M059J (cell line): ENCODE measurements around the gene ILF2. TPM values are rescaled to one million over a fixed set of nuclear protein-coding genes. Genes with fewer than 3 reads are reported as not detected.
"Not testable (repeated sequence)": the region's sequence is repeated elsewhere in the genome, so short reads cannot be mapped to it uniquely, and the experiment has no call there.

Experiments used
- DNase-seq: peaks from one replicate; pipeline ENCODE4 v3.0.0-alpha.2; 2012; ENCODE audit warnings: low read depth
- total RNA-seq: library from RNA; depleted of rRNA; stranded (reverse); fragments of >200 nt; shearing (Covaris generic); gene quantifications from 2 replicates; pipeline ENCODE4 v1.2.3, GENCODE V29; 2014; rRNA removed

Gene ILF2
- 278 and 330 TPM in 2 replicates for total RNA-seq

DNA sequence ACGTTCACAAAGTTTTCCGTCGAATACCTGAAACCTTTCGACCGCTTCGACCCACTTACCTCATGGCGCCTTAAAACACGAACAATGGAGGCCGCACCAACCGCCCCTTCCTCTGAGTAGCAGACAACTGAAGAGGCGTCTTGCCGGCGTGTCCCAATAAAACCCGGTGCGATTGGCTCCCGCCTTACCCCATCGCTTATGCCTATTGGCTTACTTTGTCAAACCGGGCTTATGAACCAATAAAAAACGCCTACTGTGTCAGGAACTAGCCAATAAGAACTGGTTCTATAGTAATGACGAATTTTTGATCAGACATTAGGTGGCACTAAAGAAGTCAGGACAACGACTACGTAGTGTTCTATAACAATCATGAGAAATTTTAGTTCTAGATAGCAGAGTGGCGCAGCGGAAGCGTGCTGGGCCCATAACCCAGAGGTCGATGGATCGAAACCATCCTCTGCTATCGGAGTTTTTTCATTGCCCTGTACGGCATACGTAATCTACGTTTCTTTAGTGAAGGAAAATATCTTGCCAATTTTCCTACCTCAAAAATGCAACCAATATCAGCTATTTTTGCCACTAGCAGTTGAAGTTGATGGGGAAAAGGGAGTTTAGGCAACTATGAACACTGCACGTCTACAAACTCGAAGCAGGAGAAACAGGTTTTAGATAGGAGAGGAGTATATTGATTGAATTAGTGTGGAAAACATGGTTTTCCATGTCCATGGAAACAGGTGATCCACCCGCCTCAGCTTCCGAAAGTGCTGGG is at the start of gene ILF2:
Gene ILF2, minus strand, starts transcription at position 135 of the 769 bp plus-strand sequence. Its CDS starts 71 bp downstream, at position 64.
- DNase-seq = peak; percentile 99

- DNase-seq = no peak
These were observed 46.5 kb upstream of the ILF2 start for GRCh38 chr1:153717330-153717729.

GRCh38 chr1:153716211-153716610 is 45.4 kb upstream of the ILF2 start:
- not testable (repeated sequence) for DNase-seq

GRCh38 chr1:153711026-153711425 is 40.2 kb upstream of the ILF2 start:
- DNase-seq = no peak

DNA sequence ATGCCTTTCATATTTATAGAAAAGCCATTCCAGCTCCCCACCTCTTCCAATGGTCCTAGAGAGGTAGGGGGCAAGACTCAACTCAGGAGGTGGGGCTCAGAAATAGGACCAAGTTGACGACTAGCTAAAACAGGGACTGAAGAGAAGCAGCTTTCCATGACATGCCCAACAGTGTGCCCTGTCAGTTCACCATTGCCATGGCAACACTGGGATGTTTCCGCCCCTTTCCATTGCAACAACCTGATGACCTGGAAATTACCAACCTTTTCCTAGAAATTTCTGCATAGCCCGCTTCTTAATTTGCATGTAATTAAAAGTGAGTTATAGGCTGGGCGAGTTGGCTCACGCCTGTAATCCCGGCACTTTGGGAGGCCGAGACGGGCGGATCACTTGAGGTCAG is 34.7 kb upstream of the ILF2 start:
- peak; percentile 37 for DNase-seq

DNA sequence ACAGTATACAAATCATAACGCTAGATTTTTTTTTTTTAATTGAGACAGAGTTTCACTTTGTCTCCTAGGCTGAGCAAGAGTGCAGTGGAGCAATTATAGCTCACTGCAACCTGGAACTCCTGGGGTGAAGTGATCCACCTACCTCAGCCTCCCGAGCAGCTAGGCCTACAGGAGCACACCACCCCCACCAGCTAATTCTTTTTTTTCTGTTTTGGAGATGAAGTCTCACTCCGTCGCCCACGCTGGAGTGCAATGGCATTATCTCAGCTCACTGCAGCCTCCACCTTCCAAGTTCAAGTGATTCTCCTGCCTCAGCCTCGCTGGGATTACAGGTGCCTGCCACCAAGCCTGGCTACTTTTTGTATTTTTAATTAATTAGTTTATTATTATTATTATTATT is 29.0 kb upstream of the ILF2 start:
- DNase-seq = no peak

DNA sequence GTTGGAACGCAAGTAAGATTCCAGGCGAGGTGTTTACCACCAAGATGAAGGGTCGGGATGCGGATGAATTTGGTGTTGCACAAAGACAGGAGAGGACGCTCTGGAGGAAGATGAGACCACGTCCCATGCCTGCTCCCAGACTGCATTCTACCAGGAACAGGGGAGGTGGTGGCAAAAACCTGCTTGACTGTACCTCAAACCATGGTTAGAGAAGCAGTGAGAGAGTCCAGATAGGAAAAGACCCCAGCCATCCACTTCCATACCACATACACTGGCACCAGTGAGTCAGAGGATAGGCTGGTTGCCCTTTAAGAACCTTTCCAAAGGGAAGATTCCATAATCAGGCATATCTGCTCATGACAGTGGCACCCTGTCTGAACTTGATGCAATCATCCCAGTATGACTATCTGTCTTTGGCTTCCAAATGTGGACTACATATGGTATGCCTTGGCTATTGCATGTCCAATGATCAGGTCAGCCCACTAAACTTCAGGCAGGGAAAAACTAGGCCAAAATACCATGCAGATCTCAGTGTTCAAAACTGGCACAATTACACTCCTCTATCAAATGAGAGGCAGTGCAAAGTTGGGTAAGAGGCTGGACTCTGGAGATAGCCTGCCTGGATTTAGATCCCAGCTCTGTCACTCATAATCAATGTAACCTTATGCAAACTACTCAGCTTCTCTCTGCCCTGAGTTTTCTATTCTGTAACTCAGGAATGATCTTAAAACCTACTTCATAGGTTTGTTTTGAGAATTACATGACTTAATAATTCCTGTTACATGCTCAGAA is 28.3 kb upstream of the ILF2 start:
- peak; percentile 35 for DNase-seq

GRCh38 chr1:153698020-153698922 is 27.5 kb upstream of the ILF2 start:
- no peak for DNase-seq

- DNase-seq = peak; percentile 46
These were observed 26.6 kb upstream of the ILF2 start for GRCh38 chr1:153697191-153698019.

DNA sequence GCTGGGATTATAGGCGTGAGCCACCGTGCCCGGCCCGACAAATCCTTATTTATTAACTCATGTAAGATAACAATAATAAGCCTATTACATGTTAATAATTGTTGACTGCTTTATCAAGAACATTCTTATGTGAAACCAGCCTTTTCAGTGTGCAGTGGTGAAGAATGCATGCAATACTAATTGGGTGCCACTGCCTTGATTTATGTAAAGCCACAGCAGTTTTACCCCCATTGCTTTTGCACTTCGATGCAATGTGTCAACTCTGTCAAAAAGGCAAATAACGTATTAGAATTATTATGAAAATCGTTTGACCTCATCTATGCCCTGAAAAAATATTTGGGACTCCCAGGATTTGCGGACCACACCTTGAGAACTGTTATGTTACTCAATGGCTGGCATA is 25.9 kb upstream of the ILF2 start:
- DNase-seq = no peak

DNA sequence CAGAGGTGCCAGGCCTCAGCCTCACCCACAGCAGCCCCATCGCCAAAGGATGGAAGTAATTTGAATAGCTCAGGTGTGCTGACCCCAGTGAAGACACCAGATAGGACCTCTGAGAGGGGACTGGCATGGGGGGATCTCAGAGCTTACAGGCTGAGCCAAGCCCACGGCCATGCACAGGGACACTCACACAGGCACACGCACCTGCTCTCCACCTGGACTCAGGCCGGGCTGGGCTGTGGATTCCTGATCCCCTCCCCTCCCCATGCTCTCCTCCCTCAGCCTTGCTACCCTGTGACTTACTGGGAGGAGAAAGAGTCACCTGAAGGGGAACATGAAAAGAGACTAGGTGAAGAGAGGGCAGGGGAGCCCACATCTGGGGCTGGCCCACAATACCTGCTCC is 22.7 kb upstream of the ILF2 start:
- DNase-seq = no peak

DNA sequence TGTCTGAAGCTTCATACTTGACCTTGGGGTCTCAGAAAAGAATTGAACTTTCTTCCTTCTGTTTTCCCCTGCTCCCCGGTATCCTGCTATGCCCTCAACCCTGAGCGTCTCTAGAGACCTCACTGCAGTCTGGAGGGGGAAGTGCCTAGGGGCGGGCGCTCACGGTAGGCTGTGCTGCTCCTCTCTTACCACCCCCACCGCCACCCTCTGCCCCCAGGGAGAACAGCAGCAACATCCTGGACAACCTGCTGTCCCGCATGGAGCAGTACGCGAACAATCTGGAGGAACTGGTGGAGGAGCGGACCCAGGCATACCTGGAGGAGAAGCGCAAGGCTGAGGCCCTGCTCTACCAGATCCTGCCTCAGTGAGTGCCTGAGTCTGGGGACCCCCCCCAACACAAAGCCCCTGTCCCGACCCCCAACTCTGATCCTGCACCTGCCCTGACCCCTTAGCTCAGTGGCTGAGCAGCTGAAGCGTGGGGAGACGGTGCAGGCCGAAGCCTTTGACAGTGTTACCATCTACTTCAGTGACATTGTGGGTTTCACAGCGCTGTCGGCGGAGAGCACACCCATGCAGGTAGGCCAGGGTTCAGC is 18.0 kb upstream of the ILF2 start:
- no peak for DNase-seq

- no peak for DNase-seq
These were observed 17.5 kb upstream of the ILF2 start for GRCh38 chr1:153688276-153688675.

- DNase-seq = no peak
These were observed 16.7 kb upstream of the ILF2 start for GRCh38 chr1:153687346-153688125.

DNA sequence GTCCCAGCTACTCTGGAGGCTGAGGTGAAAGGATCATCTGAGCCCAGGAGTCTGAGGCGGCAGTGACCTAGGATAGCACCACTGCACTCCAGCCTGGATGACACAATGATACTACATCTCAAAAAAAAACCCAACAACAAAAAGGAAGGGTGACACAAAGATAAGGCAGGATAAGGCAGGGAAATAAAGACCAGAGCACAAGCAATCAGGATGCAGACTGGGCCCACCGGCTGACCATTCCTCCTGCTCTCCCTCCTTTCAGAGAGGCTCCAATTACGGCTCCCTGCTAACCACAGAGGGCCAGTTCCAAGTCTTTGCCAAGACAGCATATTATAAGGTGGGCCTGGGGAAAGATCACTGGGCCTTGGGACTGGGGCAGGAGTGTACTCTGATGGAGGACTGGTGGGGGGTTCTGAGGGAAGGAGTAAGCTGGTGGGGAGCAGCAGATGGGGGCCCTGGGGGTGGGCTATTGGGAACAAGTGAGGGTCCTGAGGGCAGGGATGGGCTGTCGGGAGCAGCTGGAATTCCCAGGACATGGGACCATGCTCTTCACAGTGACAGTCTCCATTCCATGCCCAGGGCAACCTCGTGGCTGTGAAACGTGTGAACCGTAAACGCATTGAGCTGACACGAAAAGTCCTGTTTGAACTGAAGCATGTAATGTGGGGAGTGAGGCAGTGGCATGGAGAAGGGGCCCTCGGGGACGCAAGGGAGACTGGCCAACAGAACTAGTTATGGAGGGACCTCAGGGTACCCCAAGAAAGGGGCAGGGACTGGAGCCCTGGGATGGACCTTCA is 14.9 kb upstream of the ILF2 start:
- no peak for DNase-seq

DNA sequence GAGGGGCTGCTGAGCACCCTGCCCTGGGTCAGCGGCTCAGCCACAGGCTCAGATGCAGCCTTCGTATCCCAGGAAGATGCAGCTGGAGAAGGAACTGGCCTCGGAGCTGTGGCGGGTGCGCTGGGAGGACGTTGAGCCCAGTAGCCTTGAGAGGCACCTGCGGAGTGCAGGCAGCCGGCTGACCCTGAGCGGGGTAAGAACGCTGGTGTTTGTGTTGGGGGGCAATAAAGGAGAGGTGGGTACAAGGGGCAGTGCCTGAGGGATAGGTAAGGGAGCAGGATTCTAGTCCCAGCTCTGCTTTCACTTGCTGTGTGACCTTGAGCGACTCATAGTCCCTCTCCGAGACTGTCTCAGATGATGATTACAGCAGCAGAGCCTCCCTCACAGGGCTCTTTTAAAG is 14.1 kb upstream of the ILF2 start:
- no peak for DNase-seq

- DNase-seq = peak; percentile 59
These were observed 13.1 kb upstream of the ILF2 start for GRCh38 chr1:153683854-153684253.

DNA sequence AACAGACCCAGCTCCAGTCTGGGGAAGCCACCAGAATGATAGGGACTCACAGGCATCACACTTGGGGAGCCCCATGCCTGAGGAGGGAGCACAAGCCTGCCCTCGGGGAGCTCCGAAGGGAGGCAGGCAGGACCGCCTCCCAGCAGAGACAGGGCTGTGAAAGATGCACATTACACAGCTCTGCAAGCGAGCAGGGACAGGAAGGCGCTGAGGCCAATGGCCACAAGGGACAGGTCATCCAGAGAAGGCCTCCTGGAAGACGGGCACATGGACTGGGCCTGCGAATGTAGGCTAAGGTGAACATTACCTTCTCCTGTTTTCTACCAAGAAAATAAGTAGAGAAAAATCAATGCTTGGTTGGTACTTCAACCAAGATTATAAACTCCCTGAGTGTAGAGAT is 11.9 kb upstream of the ILF2 start:
- DNase-seq = no peak

DNA sequence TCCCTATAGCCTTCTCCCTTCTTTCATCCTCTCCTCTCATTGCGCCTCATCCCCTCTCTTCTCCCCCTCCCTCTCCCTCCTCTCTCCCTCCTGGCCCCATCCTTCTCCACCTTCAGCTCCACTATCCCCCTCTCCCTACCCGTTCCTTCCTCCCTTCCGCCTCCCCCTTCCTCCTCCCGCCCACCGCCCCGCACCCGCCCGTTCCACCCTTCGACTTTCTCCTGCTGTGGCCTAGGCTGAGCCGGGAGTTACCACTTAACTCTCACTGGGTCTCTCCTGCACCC is 9.3 kb upstream of the ILF2 start:
- DNase-seq = no peak
